Endothelial cell of umbilical vein (primary cell): ENCODE results near the gene SAP25. TPM values are rescaled to one million over a fixed set of nuclear protein-coding genes. Genes with fewer than 3 reads are reported as not detected.

Source experiments
- BruUV-seq: library from RNA; stranded (reverse); fragments of 400-500 nt; replicated peaks from 2 replicates; lab custom pipeline; 2021; lab: Mats Ljungman, UMichigan
- CTCF ChIA-PET: fragments of 300-600, 350-600 bp; sonication (Branson Sonifier 250); formaldehyde crosslinking; loops from one replicate; lab custom pipeline; 2021; ENCODE audit warnings: antibody characterized with exemption, inconsistent platforms; lab: Charles Lee
- POLR2A ChIA-PET: fragments of 300-600, 350-600 bp; sonication (Branson Sonifier 250); formaldehyde crosslinking; loops from one replicate; lab custom pipeline; 2021; ENCODE audit warnings: antibody characterized with exemption, inconsistent platforms; lab: Charles Lee
- DNase-seq: peaks from one replicate; pipeline ENCODE4 v3.0.0-alpha.2; 2011; ENCODE audit warnings: low read depth, low spot score
- FAIRE-seq: peaks from 2 replicates; lab custom pipeline; 2011; peaks lifted over from hg19 to GRCh38; lab: Jason Lieb, UNC
- H2AFZ ChIP-seq: 2 replicates; pipeline ENCODE4 v1.6.0; 2012; ENCODE audit warnings: low read depth, low read length, control low read depth, inconsistent platforms
- H3K27ac ChIP-seq: 2 replicates; pipeline ENCODE4 v1.5.1; 2011; ENCODE audit warnings: low read depth, mild to moderate bottlenecking, control low read depth, low read length, moderate library complexity; ENCODE audit not compliant: insufficient read depth
- H3K27me3 ChIP-seq, 2 experiments: 2 replicates each; pipeline versions ENCODE4 v1.6.0 to v1.6.1; 2011; ENCODE audit warnings: low read length in 2 of 2, mixed read lengths in 1 of 2; ENCODE audit not compliant: control insufficient read depth in 2 of 2, insufficient read depth in 2 of 2
- H3K36me3 ChIP-seq, 2 experiments: 2 replicates in 1 of 2; 3 replicates in 1 of 2; pipeline ENCODE4 v1.5.1; 2011; ENCODE audit warnings: low read length in 2 of 2, mild to moderate bottlenecking in 1 of 2, moderate library complexity in 1 of 2; ENCODE audit not compliant: control insufficient read depth in 2 of 2, insufficient read depth in 2 of 2; ENCODE audit errors: extremely low read depth in 1 of 2
- H3K4me1 ChIP-seq: 3 replicates; pipeline ENCODE4 v1.5.1; 2011; ENCODE audit warnings: mild to moderate bottlenecking, low read length; ENCODE audit not compliant: control insufficient read depth, insufficient read depth; ENCODE audit errors: extremely low read depth
- H3K4me2 ChIP-seq: 2 replicates; pipeline ENCODE4 v1.6.1; 2011; ENCODE audit warnings: low read length, control low read depth, mixed read lengths; ENCODE audit not compliant: insufficient read depth
- H3K4me3 ChIP-seq, 3 experiments: fragments of 200-600 bp in 1 of 3; sonication (generic), shearing (Covaris generic) in 1 of 3; replicated peaks in 1 of 3; 2 replicates each; pipeline ENCODE4 v1.5.1; 2011 to 2016; ENCODE audit warnings: control low read depth in 3 of 3, low read length in 3 of 3, mild to moderate bottlenecking in 2 of 3, inconsistent platforms in 1 of 3, low read depth in 1 of 3, moderate library complexity in 1 of 3; ENCODE audit not compliant: insufficient read depth in 1 of 3
- H3K79me2 ChIP-seq: 2 replicates; pipeline ENCODE4 v1.6.0; 2012; ENCODE audit warnings: low read length, inconsistent platforms; ENCODE audit not compliant: control insufficient read depth, insufficient read depth
- H3K9ac ChIP-seq: replicated peaks from 2 replicates; pipeline ENCODE3; 2011; ENCODE audit warnings: low read length, control low read depth; ENCODE audit not compliant: insufficient read depth; ENCODE audit errors: extremely low read depth
- H3K9me1 ChIP-seq: replicated peaks from 3 replicates; pipeline ENCODE4 v1.6.0; 2011; ENCODE audit warnings: mild to moderate bottlenecking, low read length; ENCODE audit not compliant: control insufficient read depth, insufficient read depth; ENCODE audit errors: extremely low read depth
- H3K9me3 ChIP-seq: replicated peaks from 2 replicates; pipeline ENCODE4 v1.5.1; 2012; ENCODE audit warnings: low read length, inconsistent platforms; ENCODE audit not compliant: control insufficient read depth, insufficient read depth
- H4K20me1 ChIP-seq: replicated peaks from 2 replicates; pipeline ENCODE3; 2011; ENCODE audit warnings: mild to moderate bottlenecking, low read length; ENCODE audit not compliant: control insufficient read depth, insufficient read depth; ENCODE audit errors: extremely low read depth
- CTCF ChIP-seq, 2 donors: IDR thresholded peaks; 1 replicate in 1 of 2; 2 replicates in 1 of 2; pipeline ENCODE4 v1.5.1; 2011; ENCODE audit warnings: low read length in 2 of 2, mild to moderate bottlenecking in 2 of 2, moderate library complexity in 2 of 2, control low read depth in 1 of 2, inconsistent platforms in 1 of 2, low read depth in 1 of 2; ENCODE audit not compliant: insufficient read depth in 1 of 2; ENCODE audit errors: extremely low read depth in 1 of 2
- EZH2 ChIP-seq: IDR thresholded peaks from 2 replicates; pipeline ENCODE4 v1.6.1; 2012; ENCODE audit warnings: borderline replicate concordance, low read depth, mild to moderate bottlenecking, moderate library complexity, low read length, inconsistent platforms; ENCODE audit not compliant: severe bottlenecking
- FOS ChIP-seq: IDR thresholded peaks from 2 replicates; pipeline ENCODE4 v1.6.1; 2011; ENCODE audit warnings: mild to moderate bottlenecking, low read length, moderate library complexity, borderline replicate concordance; ENCODE audit not compliant: insufficient read depth
- GATA2 ChIP-seq: IDR thresholded peaks from 2 replicates; pipeline ENCODE4 v1.7.0; 2011; ENCODE audit warnings: low read depth, mild to moderate bottlenecking, moderate library complexity, mixed read lengths, low read length; ENCODE audit not compliant: insufficient read length, insufficient read depth
- JUN ChIP-seq: IDR thresholded peaks from 2 replicates; pipeline ENCODE4 v1.6.1; 2011; ENCODE audit warnings: borderline replicate concordance, low read depth; ENCODE audit not compliant: insufficient read length, insufficient read depth
- MAX ChIP-seq: IDR thresholded peaks from 2 replicates; pipeline ENCODE4 v1.6.1; 2011; ENCODE audit not compliant: insufficient read depth, insufficient read length
- MYC ChIP-seq: IDR thresholded peaks from one replicate; pipeline ENCODE4 v1.6.1; 2011; ENCODE audit warnings: mild to moderate bottlenecking, low read depth, low read length
- POLR2A ChIP-seq: IDR thresholded peaks from 2 replicates; pipeline ENCODE4 v1.6.1; 2012; ENCODE audit warnings: low read depth, mild to moderate bottlenecking, control low read depth, low read length
- POLR2AphosphoS5 ChIP-seq: IDR thresholded peaks from 2 replicates; pipeline ENCODE4 v1.6.1; 2012; ENCODE audit warnings: low read depth, mild to moderate bottlenecking, control low read depth, low read length, moderate library complexity; ENCODE audit not compliant: insufficient read depth
- dilution Hi-C: fragments of 300-500 bp; cut with MboI; formaldehyde crosslinking; loops from one replicate; pipeline ENCODE4 v1.15.0; 2019; ENCODE audit warnings: low sequenced_read_pairs; ENCODE audit not compliant: extremely low pct_ligation_motif_present
- intact Hi-C: fragments of 100-400 bp; cut with micrococcal nuclease; formaldehyde crosslinking; loops from one replicate; pipeline ENCODE4 v1.10.0; 2022
- polyA plus RNA-seq, 4 experiments: library from polyadenylated mRNA; depleted of rRNA in 3 of 4; stranded (reverse) in 3 of 4; unstranded in 1 of 4; fragments of >200 nt; gene quantifications; 2 replicates each; pipeline versions ENCODE4 v1.2.1 to v1.2.3, GENCODE V29; 2011 to 2012; ENCODE audit warnings: missing spikeins in 1 of 4
- total RNA-seq: library from RNA; stranded (reverse); gene quantifications from 2 replicates; pipeline ENCODE4 v1.2.3, GENCODE V29; 2021

SAP25 gene
- total and polyA plus RNA-seq, 2 donors (not counting 3 experiments of a cell fraction or from before 2014, with no cell fraction given), result 3.2 TPM

- TF ChIP-seq MAX (no peak), MYC (no peak), FOS (no peak), POLR2AphosphoS5 (no peak), EZH2 (no peak), CTCF (IDR thresholded peaks at IDR 0.05; ENCODE audit: extremely low read depth in 1 of 2, insufficient read depth in 1 of 2, low read depth in 1 of 2, low read length in 2 of 2) (no peak), JUN (no peak), POLR2A (no peak), GATA2 (no peak)
- ChIA-PET POLR2A (no interaction called here), CTCF (interaction anchor here (1.3 to 3.3 kb wide), 5 partner anchors 18 to 270 kb away, joined by 3 to 19 read pairs (median 5); partner anchors contain the start of gene SLC12A9)
- H3K4me3 ChIP-seq, result no peak overlapping the region
- intact Hi-C loops (loop anchor here (10.0 kb wide), 1 partner anchor 282 kb away; the partner anchor contains the start of gene TRIP6), dilution Hi-C loops (no loop called here)
- no peaks in the 10 kb centered on the region for H3K27me3 ChIP-seq
- peak overlapping the region; percentile 61 for H3K27ac ChIP-seq
- peaks cover 32% of the 10 kb centered on the region for H3K4me1 ChIP-seq
- DNase-seq (no peak), FAIRE-seq (no peak)
- no peak overlapping the region for H2AFZ ChIP-seq
- H3K9me3 ChIP-seq, result no peaks in the 10 kb centered on the region
- H4K20me1 ChIP-seq, result no peaks in the 10 kb centered on the region
- H3K9me1 ChIP-seq, result no peaks in the 10 kb centered on the region
- H3K79me2 ChIP-seq, result peaks cover 29% of the 10 kb centered on the region
- peaks cover 18 to 34% of the 10 kb centered on the region in 2 experiments for H3K36me3 ChIP-seq
- no peak overlapping the region for H3K9ac ChIP-seq
- BruUV-seq, result no TSS peak
- peak overlapping the region; percentile 63 for H3K4me2 ChIP-seq
Measured at GRCh38 chr7:100582650-100583049, 8.9 kb upstream of the SAP25 start.
